Measurements from ENCODE around the gene NSRP1.
"Not testable (repeated sequence)": the region's sequence is repeated elsewhere in the genome, so short reads cannot be mapped to it uniquely, and the experiment has no call there.

Gene NSRP1

DNA sequence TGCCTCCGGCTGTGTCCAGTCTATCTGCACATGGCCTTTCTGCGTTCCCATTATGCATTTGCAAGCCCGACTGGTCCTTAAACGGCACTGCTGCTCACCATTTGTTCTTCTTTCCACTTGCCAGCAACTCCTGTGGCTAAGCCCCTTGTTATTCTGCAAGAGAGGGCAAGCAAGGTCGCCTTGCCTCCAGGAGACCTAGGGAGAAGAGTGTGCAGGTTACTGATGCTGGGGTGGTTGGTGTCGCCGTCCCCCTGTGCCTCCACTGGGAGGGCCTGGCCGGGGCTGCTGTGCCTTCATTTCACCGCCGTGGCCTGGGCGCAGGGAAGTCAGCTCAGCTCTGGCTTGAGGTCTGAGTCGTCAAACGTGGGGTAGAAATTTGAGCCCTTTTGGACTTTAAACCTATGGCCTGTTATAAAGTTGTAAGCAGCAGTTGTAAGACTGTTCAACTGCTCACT lies 106.1 kb downstream of the NSRP1 start:
- no peak for DNase-seq (ENCODE audit: low read depth)
- H3K4me3 ChIP-seq (ENCODE audit: low read depth, low read length) = no peak overlapping the region
- TF ChIP-seq, protein P1, sequence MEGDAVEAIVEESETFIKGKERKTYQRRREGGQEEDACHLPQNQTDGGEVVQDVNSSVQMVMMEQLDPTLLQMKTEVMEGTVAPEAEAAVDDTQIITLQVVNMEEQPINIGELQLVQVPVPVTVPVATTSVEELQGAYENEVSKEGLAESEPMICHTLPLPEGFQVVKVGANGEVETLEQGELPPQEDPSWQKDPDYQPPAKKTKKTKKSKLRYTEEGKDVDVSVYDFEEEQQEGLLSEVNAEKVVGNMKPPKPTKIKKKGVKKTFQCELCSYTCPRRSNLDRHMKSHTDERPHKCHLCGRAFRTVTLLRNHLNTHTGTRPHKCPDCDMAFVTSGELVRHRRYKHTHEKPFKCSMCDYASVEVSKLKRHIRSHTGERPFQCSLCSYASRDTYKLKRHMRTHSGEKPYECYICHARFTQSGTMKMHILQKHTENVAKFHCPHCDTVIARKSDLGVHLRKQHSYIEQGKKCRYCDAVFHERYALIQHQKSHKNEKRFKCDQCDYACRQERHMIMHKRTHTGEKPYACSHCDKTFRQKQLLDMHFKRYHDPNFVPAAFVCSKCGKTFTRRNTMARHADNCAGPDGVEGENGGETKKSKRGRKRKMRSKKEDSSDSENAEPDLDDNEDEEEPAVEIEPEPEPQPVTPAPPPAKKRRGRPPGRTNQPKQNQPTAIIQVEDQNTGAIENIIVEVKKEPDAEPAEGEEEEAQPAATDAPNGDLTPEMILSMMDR (IDR thresholded peaks at IDR 0.05; ENCODE audit: insufficient read depth, low read depth, low read length, missing control alignments) = no peak

DNA sequence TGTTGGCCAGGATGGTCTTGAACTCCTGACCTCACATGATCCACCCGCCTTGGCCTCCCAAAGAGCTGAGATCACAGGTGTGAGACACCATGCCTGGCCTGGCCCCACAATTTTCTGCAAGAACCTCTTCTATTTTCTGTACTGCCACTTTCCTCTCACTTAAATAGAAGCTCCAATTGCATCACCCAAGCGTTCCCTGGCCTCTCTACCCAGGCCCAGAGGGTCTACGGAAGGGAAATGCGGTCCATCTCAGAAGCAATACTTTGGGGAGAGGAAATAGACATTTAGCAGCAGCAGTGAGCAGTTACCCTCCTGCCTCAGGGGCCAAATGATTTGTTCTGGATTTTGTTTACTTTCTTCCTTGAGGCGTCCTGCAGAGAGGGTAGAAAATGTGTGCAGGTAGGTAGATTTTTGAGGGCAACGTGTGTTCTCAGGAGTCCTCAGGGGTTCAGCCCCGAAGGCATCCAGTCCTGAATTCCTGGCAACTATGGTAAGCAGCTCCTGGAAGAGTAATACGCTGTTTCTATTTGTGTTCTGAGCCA lies 107.9 kb downstream of the NSRP1 start:
- no peak for DNase-seq (ENCODE audit: low read depth)
- TF ChIP-seq, protein P1 (IDR thresholded peaks at IDR 0.05; ENCODE audit: insufficient read depth, low read depth, low read length, missing control alignments) = no peak

DNA sequence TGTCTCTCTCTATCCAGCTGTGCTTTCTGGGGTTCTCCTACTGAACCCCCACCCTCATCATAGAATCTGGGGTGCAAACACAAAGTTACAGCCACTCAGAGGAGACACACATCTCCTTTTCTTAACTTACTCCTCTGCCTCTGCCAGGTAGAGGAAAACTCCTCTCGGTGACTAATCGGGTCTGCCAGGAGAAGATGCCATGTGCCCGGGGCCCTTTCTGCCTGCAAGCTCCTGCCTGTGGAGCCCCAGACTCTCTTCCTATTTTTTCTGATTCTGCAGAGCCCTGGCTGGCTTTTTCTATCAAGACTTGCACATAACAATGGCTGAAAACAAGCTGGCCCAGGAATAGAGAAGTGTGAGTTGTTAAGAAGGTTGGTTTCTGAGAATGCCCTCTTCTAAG lies 108.5 kb downstream of the NSRP1 start:
- DNase-seq (ENCODE audit: low read depth) = no peak
- TF ChIP-seq, protein P1 (IDR thresholded peaks at IDR 0.05; ENCODE audit: insufficient read depth, low read depth, low read length, missing control alignments) = no peak
- no peak overlapping the region for H3K4me3 ChIP-seq (ENCODE audit: low read depth, low read length)

More for the DNA sequence above, 107.9 kb downstream of the NSRP1 start:
- no peak overlapping the region for H3K4me3 ChIP-seq (ENCODE audit: low read depth, low read length)

DNA sequence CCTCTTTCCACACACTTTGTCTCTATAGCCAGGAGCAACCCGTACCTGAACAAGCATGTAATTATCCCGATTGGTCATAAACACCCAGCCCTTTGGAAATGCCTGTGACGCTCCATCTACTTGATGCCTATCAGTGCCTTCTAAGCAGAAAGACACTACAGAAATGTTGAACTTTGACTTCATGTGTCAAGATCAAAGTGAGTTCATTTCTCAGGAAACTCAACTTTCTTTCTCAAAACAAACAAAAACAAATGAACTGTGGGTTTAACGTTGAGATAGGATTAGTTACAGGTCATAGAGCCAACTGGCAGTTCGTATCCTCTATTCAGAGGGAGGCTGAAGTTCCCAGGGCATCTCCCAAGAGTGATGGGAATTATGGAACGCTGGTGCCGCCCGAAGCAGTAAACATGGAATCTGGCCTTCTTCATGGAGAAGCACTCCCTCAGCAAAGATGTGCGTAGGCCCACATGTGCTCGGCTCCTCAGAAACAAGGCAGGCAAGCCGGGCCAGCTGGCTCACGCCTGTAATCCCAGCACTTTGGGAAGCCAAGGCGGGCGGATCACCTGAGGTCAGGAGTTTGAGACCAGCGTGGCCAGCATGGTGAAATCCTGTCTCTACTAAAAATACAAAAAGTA lies 109.4 kb downstream of the NSRP1 start:
- TF ChIP-seq, protein P1 (IDR thresholded peaks at IDR 0.05; ENCODE audit: insufficient read depth, low read depth, low read length, missing control alignments) = no peak
- H3K4me3 ChIP-seq (ENCODE audit: low read depth, low read length) = no peak overlapping the region
- DNase-seq (ENCODE audit: low read depth) = no peak

DNA sequence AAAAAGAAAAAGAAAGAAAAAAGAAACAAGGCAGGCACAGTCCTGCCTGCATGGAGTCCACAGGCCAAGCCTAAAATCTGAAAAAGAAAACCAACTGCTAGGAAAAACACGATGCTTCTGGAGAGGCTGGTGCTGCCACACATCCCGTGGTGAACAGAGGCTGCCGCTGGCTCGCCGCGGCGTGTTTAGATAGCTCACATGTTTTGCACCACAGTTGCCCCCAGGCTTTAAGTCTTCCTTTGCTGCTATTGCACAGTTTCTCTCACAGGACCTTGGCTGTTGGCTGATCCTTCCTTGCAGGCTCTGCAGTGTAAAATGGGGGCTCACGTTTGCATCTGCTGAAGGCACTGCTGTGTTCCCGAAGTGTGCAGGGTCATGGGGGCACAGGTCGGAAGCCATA lies 110.3 kb downstream of the NSRP1 start:
- H3K4me3 ChIP-seq (ENCODE audit: low read depth, low read length) = no peak overlapping the region
- TF ChIP-seq, protein P1 (IDR thresholded peaks at IDR 0.05; ENCODE audit: insufficient read depth, low read depth, low read length, missing control alignments) = no peak
- DNase-seq (ENCODE audit: low read depth) = no peak

DNA sequence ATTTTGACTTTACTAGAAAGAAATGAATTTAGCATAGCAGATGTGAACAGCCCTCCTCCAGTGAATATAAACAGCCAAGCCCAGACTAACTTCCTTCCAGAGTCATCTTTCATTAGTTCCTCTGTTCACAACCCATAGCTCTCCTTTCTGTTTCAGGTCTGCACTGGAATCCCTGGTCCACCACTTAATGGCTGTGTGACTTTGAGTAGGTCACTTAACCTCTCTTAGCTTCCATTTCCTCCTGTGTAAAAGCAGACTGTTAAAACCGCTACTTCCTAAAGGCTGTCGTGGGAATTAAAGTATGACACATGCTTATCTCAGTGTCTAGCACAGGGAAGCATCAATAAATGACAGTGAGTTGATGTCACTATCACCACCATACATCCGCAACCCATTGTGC lies 111.4 kb downstream of the NSRP1 start:
- peak; percentile 38 for DNase-seq (ENCODE audit: low read depth)
- TF ChIP-seq, protein P1 (IDR thresholded peaks at IDR 0.05; ENCODE audit: insufficient read depth, low read depth, low read length, missing control alignments) = no peak
- H3K4me3 ChIP-seq (ENCODE audit: low read depth, low read length) = no peak overlapping the region

DNA sequence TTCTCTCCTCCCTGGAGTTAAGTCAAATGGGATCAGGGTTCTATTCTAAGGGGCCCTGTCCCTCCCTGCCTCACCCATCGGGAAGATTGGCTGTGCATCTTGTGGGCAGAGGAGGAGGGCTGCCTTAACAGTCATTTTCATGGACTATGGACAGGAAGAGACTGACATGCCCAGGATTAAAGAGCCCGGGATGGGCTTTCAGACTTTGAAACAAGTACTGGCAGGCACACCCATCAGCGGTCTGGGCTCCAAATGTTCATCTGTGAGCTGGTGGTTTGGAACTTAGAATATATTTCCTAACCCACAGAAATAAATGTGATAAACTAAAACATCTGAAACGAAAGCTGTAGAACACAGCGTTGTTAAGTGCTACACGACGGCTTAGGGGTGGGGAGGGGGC lies 112.4 kb downstream of the NSRP1 start:
- TF ChIP-seq, protein P1 (IDR thresholded peaks at IDR 0.05; ENCODE audit: insufficient read depth, low read depth, low read length, missing control alignments) = no peak
- H3K4me3 ChIP-seq (ENCODE audit: low read depth, low read length) = no peak overlapping the region
- no peak for DNase-seq (ENCODE audit: low read depth)

DNA sequence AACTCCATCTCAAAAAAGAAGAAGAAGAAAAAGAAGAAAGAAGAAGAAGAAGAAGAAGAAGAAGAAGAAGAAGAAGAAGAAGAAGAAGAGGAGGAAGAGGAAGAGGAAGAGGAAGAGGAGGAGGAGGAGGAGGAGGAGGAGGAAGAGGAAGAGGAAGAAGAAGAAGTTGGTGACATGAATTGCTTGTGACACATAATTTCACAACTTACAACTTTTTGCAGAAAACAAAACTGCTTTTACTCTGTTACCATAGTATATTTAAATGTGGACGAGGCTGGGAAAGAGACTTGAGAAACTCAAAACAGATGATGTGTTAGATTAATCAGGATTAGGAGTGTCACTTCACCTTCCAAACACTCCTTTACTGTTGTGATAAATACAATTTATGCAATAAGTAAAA lies 113.4 kb downstream of the NSRP1 start:
- not testable (repeated sequence) for DNase-seq (ENCODE audit: low read depth); H3K4me3 ChIP-seq (ENCODE audit: low read depth, low read length)
